HEK293 (cell line): ENCODE data around the gene NPRL2.

Source experiments
- CTCF ChIP-seq: fragments of 450-650 bp; formaldehyde crosslinking; IDR thresholded peaks from 2 replicates; pipeline ENCODE4 v1.5.1; 2016; ENCODE audit warnings: missing biosample characterization, missing genetic modification characterization
- OVOL3 ChIP-seq: fragments of 450-650 bp; formaldehyde crosslinking; IDR thresholded peaks from 2 replicates; pipeline ENCODE4 v1.5.1; 2016; ENCODE audit warnings: missing biosample characterization, missing genetic modification characterization
- REPIN1 ChIP-seq: fragments of 450-650 bp; formaldehyde crosslinking; IDR thresholded peaks from 2 replicates; pipeline ENCODE4 v1.5.1; 2017; ENCODE audit warnings: missing biosample characterization, missing genetic modification characterization, low read depth
- TRIM28 ChIP-seq: IDR thresholded peaks from 2 replicates; pipeline ENCODE4 v1.6.1; 2011; ENCODE audit warnings: low read length, control low read depth, borderline replicate concordance
- ZNF16 ChIP-seq: fragments of 450-650 bp; formaldehyde crosslinking; IDR thresholded peaks from 2 replicates; pipeline ENCODE4 v1.5.1; 2016; ENCODE audit warnings: low read depth, missing biosample characterization, missing genetic modification characterization
- TF ChIP-seq, protein P1 (sequence below): fragments of 450-650 bp; formaldehyde crosslinking; IDR thresholded peaks from 2 replicates; pipeline ENCODE4 v1.5.1; 2016; ENCODE audit warnings: missing biosample characterization, missing genetic modification characterization

DNA sequence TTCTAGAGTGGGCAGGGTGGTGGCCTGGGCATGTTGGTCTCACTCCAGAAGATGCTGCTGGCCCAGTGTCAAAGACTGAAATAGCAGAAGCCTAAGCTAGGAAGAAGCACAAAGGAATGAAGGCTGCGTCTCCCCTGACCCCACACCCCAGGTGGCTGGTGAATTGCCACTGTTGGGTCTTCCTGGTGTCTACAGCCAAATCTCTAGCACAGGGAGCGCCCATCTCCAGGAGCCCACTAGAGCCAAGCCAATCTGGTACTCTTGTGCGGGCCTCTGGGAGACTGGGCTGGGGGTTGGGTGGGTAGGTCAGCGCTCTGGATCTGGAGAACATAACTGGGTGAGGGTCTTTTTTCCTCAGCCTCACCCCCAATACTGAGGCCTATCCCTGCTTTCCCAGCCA lies 23.4 kb downstream of the NPRL2 start:
- TF ChIP-seq CTCF (tag by site-specific recombination) (no peak), TRIM28 (no peak), ZNF16 (no peak), OVOL3 (no peak), REPIN1 (tag by site-specific recombination) (no peak)
- TF ChIP-seq, protein P1, sequence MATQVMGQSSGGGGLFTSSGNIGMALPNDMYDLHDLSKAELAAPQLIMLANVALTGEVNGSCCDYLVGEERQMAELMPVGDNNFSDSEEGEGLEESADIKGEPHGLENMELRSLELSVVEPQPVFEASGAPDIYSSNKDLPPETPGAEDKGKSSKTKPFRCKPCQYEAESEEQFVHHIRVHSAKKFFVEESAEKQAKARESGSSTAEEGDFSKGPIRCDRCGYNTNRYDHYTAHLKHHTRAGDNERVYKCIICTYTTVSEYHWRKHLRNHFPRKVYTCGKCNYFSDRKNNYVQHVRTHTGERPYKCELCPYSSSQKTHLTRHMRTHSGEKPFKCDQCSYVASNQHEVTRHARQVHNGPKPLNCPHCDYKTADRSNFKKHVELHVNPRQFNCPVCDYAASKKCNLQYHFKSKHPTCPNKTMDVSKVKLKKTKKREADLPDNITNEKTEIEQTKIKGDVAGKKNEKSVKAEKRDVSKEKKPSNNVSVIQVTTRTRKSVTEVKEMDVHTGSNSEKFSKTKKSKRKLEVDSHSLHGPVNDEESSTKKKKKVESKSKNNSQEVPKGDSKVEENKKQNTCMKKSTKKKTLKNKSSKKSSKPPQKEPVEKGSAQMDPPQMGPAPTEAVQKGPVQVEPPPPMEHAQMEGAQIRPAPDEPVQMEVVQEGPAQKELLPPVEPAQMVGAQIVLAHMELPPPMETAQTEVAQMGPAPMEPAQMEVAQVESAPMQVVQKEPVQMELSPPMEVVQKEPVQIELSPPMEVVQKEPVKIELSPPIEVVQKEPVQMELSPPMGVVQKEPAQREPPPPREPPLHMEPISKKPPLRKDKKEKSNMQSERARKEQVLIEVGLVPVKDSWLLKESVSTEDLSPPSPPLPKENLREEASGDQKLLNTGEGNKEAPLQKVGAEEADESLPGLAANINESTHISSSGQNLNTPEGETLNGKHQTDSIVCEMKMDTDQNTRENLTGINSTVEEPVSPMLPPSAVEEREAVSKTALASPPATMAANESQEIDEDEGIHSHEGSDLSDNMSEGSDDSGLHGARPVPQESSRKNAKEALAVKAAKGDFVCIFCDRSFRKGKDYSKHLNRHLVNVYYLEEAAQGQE (tag by site-specific recombination) = no peak
